T-helper 2 cell (primary cell): ENCODE data around the gene CALN1.
"Not testable (repeated sequence)": the region's sequence is repeated elsewhere in the genome, so short reads cannot be mapped to it uniquely, and the experiment has no call there.

ENCODE experiments used
- DNase-seq, 5 experiments: peaks; one replicate each; pipeline versions ENCODE4 v3.0.0 to v3.0.0-alpha.2; 2012 to 2022

CALN1 gene

GRCh38 chr7:72265071-72265904 is 146.8 kb downstream of the CALN1 start:
- DNase-seq, result no peak

GRCh38 chr7:72260406-72260805 is 151.7 kb downstream of the CALN1 start:
- DNase-seq, result no peak

- DNase-seq, result no peak
Observed at GRCh38 chr7:72258074-72258473, 154.1 kb downstream of the CALN1 start.

- DNase-seq, result no peak
Observed at GRCh38 chr7:72254455-72254854, 157.7 kb downstream of the CALN1 start.

- no peak for DNase-seq
Observed at GRCh38 chr7:72249106-72249505, 163.0 kb downstream of the CALN1 start.

GRCh38 chr7:72244826-72245398 is 167.2 kb downstream of the CALN1 start:
- no peak for DNase-seq

- no peak for DNase-seq
Observed at GRCh38 chr7:72243329-72243728, 168.8 kb downstream of the CALN1 start.

- no peak for DNase-seq
Observed at GRCh38 chr7:72235351-72235750, 176.8 kb downstream of the CALN1 start.

GRCh38 chr7:72234086-72234485 is 178.1 kb downstream of the CALN1 start:
- DNase-seq, result no peak

- DNase-seq, result no peak
Observed at GRCh38 chr7:72230281-72230680, 181.9 kb downstream of the CALN1 start.

GRCh38 chr7:72223351-72223750 is 188.8 kb downstream of the CALN1 start:
- no peak for DNase-seq

GRCh38 chr7:72222136-72222535 is 190.0 kb downstream of the CALN1 start:
- DNase-seq, result no peak

- no peak for DNase-seq
Observed at GRCh38 chr7:72219500-72219899, 192.6 kb downstream of the CALN1 start.

GRCh38 chr7:72217151-72217550 is 195.0 kb downstream of the CALN1 start:
- DNase-seq, result no peak

- DNase-seq, result no peak
Observed at GRCh38 chr7:72213769-72214168, 198.4 kb downstream of the CALN1 start.

- no peak for DNase-seq
Observed at GRCh38 chr7:72213081-72213480, 199.1 kb downstream of the CALN1 start.

- DNase-seq, result no peak
Observed at GRCh38 chr7:72211175-72211574, 201.0 kb downstream of the CALN1 start.

GRCh38 chr7:72209006-72209405 is 203.1 kb downstream of the CALN1 start:
- DNase-seq, result not testable (repeated sequence)

GRCh38 chr7:72196176-72196575 is 216.0 kb downstream of the CALN1 start:
- no peak for DNase-seq

- no peak for DNase-seq
Observed at GRCh38 chr7:72190919-72191318, 221.2 kb downstream of the CALN1 start.

- no peak for DNase-seq
Observed at GRCh38 chr7:72190146-72190545, 222.0 kb downstream of the CALN1 start.

- DNase-seq, result no peak
Observed at GRCh38 chr7:72187179-72187578, 225.0 kb downstream of the CALN1 start.

- DNase-seq, result no peak
Observed at GRCh38 chr7:72183835-72184234, 228.3 kb downstream of the CALN1 start.

- DNase-seq, result no peak
Observed at GRCh38 chr7:72182036-72182435, 230.1 kb downstream of the CALN1 start.

GRCh38 chr7:72176875-72177274 is 235.3 kb downstream of the CALN1 start:
- no peak for DNase-seq
